ENCODE measurements around the gene TGFB1.

TGFB1 gene

GRCh38 chr19:41321204-41321599, 32.5 kb downstream of the TGFB1 start:
- no peaks in the 10 kb centered on the region for H3F3A ChIP-seq (ENCODE audit: low read depth)
- TF ChIP-seq, protein P1, sequence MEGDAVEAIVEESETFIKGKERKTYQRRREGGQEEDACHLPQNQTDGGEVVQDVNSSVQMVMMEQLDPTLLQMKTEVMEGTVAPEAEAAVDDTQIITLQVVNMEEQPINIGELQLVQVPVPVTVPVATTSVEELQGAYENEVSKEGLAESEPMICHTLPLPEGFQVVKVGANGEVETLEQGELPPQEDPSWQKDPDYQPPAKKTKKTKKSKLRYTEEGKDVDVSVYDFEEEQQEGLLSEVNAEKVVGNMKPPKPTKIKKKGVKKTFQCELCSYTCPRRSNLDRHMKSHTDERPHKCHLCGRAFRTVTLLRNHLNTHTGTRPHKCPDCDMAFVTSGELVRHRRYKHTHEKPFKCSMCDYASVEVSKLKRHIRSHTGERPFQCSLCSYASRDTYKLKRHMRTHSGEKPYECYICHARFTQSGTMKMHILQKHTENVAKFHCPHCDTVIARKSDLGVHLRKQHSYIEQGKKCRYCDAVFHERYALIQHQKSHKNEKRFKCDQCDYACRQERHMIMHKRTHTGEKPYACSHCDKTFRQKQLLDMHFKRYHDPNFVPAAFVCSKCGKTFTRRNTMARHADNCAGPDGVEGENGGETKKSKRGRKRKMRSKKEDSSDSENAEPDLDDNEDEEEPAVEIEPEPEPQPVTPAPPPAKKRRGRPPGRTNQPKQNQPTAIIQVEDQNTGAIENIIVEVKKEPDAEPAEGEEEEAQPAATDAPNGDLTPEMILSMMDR (conservative IDR thresholded peaks at IDR 0.05; ENCODE audit: low read length) = no peak
- TF ChIP-seq EZH2phosphoT487 (IDR thresholded peaks at IDR 0.05; ENCODE audit: borderline replicate concordance) = no peak
- H3K36me3 ChIP-seq (ENCODE audit: insufficient read depth, low read length) = peaks cover 40% of the 10 kb centered on the region; the same call in 1 of the 2 replicates
- peak overlapping the region; percentile 5 for H3K9ac ChIP-seq (ENCODE audit: low read depth, low read length, poor library complexity, severe bottlenecking)
- H4K20me1 ChIP-seq (ENCODE audit: insufficient read depth, low read length, poor library complexity, severe bottlenecking) = no peaks in the 10 kb centered on the region
- no peak overlapping the region for H3K4me3 ChIP-seq (ENCODE audit: low read length, poor library complexity, severe bottlenecking)
- H3K4me1 ChIP-seq (ENCODE audit: insufficient read depth, low read length, poor library complexity, severe bottlenecking) = peaks cover 21% of the 10 kb centered on the region
- no peaks in the 10 kb centered on the region for H3K9me2 ChIP-seq (replicated peaks; ENCODE audit: low read depth, low read length)
- H3K79me2 ChIP-seq (ENCODE audit: insufficient read depth, low read length) = peaks cover 11% of the 10 kb centered on the region; the same call in 1 of the 2 replicates
- no peaks in the 10 kb centered on the region for H3K9me3 ChIP-seq (ENCODE audit: insufficient read depth, low read depth, low read length)
- no peak overlapping the region for H2AFZ ChIP-seq (ENCODE audit: low read length)
- H3K27me3 ChIP-seq (ENCODE audit: insufficient read depth, low read length, poor library complexity, severe bottlenecking) = no peaks in the 10 kb centered on the region
- peak overlapping the region; percentile 35 for H3K4me2 ChIP-seq (ENCODE audit: low read depth, low read length, poor library complexity, severe bottlenecking)

GRCh38 chr19:41320568-41320967, 33.2 kb downstream of the TGFB1 start:
- peaks cover 5% of the 10 kb centered on the region; the same call in 1 of the 2 replicates for H3K79me2 ChIP-seq (ENCODE audit: insufficient read depth, low read length)
- no peaks in the 10 kb centered on the region for H4K20me1 ChIP-seq (ENCODE audit: insufficient read depth, low read length, poor library complexity, severe bottlenecking)
- H3K9ac ChIP-seq (ENCODE audit: low read depth, low read length, poor library complexity, severe bottlenecking) = no peak overlapping the region
- TF ChIP-seq EZH2phosphoT487 (IDR thresholded peaks at IDR 0.05; ENCODE audit: borderline replicate concordance) = no peak
- TF ChIP-seq, protein P1 (conservative IDR thresholded peaks at IDR 0.05; ENCODE audit: low read length) = no peak
- H3K27me3 ChIP-seq (ENCODE audit: insufficient read depth, low read length, poor library complexity, severe bottlenecking) = no peaks in the 10 kb centered on the region
- peaks cover 40% of the 10 kb centered on the region; the same call in 1 of the 2 replicates for H3K36me3 ChIP-seq (ENCODE audit: insufficient read depth, low read length)
- no peaks in the 10 kb centered on the region for H3K9me2 ChIP-seq (replicated peaks; ENCODE audit: low read depth, low read length)
- H3K4me1 ChIP-seq (ENCODE audit: insufficient read depth, low read length, poor library complexity, severe bottlenecking) = peaks cover 19% of the 10 kb centered on the region
- H3K9me3 ChIP-seq (ENCODE audit: insufficient read depth, low read depth, low read length) = no peaks in the 10 kb centered on the region
- H3F3A ChIP-seq (ENCODE audit: low read depth) = no peaks in the 10 kb centered on the region
- H3K4me3 ChIP-seq (ENCODE audit: low read length, poor library complexity, severe bottlenecking) = no peak overlapping the region
- H3K4me2 ChIP-seq (ENCODE audit: low read depth, low read length, poor library complexity, severe bottlenecking) = no peak overlapping the region
- H2AFZ ChIP-seq (ENCODE audit: low read length) = no peak overlapping the region

GRCh38 chr19:41320185-41320518, 33.6 kb downstream of the TGFB1 start:
- no peak overlapping the region for H3K4me3 ChIP-seq (ENCODE audit: low read length, poor library complexity, severe bottlenecking)
- peaks cover 40% of the 10 kb centered on the region; the same call in 1 of the 2 replicates for H3K36me3 ChIP-seq (ENCODE audit: insufficient read depth, low read length)
- peaks cover 19% of the 10 kb centered on the region for H3K4me1 ChIP-seq (ENCODE audit: insufficient read depth, low read length, poor library complexity, severe bottlenecking)
- H2AFZ ChIP-seq (ENCODE audit: low read length) = no peak overlapping the region
- no peak for TF ChIP-seq EZH2phosphoT487 (IDR thresholded peaks at IDR 0.05; ENCODE audit: borderline replicate concordance)
- TF ChIP-seq, protein P1 (conservative IDR thresholded peaks at IDR 0.05; ENCODE audit: low read length) = no peak
- H3K79me2 ChIP-seq (ENCODE audit: insufficient read depth, low read length) = peaks cover 5% of the 10 kb centered on the region; the same call in 1 of the 2 replicates
- no peaks in the 10 kb centered on the region for H3F3A ChIP-seq (ENCODE audit: low read depth)
- no peak overlapping the region for H3K4me2 ChIP-seq (ENCODE audit: low read depth, low read length, poor library complexity, severe bottlenecking)
- no peaks in the 10 kb centered on the region for H3K9me2 ChIP-seq (replicated peaks; ENCODE audit: low read depth, low read length)
- H4K20me1 ChIP-seq (ENCODE audit: insufficient read depth, low read length, poor library complexity, severe bottlenecking) = no peaks in the 10 kb centered on the region
- H3K9me3 ChIP-seq (ENCODE audit: insufficient read depth, low read depth, low read length) = no peaks in the 10 kb centered on the region
- no peak overlapping the region for H3K9ac ChIP-seq (ENCODE audit: low read depth, low read length, poor library complexity, severe bottlenecking)
- H3K27me3 ChIP-seq (ENCODE audit: insufficient read depth, low read length, poor library complexity, severe bottlenecking) = no peaks in the 10 kb centered on the region

Measured in Loucy (cell line).